ENCODE data around the gene ITGAX.

ITGAX gene

DNA sequence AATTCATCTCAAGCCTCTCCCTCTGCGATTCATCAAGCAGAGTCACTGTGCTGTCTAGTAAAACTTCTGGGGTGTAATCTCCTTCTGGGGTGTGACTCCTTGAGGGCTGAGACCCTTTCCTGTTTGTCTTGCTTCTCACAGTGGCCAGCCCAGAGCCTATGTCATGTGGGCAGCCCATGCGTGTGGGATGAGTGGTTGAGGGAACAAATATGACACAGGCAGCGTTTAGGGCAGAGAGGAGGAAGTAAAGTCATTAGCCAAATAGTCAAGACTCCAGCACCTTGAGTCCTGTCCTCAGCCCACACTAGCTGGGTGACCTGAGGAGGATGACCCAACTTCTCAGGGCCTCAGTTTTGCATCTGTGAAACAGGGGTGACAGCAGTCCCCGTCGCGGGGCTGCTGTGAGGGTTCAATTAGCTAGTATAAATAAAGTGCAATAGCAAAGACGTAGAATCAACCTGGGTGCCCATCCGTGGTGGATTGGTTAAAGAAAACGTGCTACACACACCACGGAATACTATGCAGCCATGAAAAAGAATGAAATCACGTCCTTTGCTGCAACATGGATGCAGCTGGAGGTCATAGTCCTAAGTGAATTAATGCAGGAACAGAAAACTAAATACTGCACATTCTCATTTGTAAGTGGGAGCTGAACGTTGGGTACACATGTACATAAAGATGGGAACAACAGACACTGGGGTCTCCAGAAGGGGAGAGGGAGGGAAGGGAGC is 4.5 kb upstream of the ITGAX start:
- no peak for DNase-seq

DNA sequence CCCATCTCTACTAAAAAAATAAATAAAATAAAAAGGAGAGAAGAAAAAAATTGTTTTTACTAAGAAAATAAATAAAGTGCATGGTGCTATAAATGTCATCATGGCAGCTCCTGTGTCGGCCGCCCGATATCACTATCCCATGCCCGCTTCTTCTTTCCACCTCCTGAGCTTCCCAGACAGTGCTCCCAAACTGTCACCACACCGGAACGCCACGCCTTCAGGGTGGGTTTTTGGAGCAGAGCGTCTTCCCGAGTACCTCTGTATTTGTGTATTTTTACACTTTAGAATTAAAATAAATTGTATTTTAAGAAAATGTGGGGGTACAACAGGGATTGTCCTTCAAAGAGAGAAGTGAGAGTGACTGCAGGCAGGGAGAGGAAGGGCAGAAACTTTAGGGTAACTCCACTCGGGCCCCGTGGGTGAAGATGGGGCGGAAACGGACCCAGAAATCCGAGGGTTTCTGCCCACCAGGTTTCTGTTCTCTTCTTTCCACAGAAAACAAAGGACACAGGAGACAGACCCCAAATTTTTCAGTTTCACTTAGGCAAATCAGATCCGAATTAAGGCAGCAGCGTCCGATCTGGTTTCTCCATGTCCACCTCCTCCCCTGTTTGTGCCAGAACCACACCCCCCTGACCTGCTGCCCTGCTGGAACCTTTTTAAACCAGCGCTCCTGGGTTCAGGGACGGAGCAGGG is 3.6 kb upstream of the ITGAX start:
- DNase-seq: no peak

DNA sequence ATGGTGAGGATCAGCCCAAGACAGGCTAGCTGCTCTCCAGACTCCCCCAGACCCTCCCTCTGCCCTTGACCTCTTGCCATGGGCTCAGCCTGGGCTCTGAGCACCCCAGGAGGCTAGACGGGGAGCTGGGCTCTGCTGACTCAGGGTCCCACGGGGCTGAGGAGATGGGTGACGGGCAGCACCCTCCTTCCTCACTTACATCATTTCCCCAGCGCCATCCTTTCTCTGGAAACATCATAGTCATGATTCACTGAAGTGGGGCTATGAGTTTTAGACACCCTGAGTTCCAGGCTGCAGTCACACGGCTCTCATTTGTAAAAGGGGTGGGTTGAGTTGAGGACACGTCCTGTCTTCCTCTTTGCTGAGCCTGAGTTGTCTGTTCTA is 3.0 kb upstream of the ITGAX start:
- DNase-seq: no peak

DNA sequence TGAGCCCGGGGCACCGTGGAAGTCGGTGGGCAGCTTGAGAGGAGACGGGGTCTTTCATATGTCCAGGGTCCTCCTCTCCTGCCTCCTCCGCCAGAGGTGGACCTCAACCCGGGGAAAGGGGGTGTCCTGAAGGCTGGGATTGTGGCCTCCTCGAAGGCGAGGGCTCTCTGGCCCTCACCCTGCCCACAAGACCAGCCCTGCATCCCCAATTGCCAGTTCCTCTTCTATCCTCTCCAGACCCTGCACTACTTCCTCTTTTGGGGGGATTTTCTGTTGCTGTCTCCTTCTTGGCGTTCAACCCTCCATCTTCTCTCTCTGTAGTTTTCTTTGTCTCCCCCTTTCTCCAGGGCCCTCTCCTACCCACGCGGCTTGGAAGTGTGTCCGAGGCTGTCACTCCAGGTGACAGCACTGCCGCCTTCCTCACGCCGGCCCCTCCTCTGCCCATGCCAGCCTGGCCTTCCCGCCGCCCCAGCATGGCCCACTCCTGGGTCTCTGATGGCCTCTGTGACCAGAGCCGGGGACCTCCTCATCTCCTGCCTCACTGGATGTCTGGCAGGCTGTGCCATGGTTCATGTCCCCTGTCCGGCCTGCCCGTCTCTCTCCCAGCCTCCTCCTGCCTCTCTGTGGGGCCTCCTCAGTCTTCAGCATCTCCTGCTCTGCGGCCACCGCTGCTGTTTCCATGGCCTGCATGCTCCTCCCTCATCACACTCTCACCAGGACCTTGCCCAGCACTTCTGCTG is 2.4 kb upstream of the ITGAX start:
- DNase-seq: no peak

DNA sequence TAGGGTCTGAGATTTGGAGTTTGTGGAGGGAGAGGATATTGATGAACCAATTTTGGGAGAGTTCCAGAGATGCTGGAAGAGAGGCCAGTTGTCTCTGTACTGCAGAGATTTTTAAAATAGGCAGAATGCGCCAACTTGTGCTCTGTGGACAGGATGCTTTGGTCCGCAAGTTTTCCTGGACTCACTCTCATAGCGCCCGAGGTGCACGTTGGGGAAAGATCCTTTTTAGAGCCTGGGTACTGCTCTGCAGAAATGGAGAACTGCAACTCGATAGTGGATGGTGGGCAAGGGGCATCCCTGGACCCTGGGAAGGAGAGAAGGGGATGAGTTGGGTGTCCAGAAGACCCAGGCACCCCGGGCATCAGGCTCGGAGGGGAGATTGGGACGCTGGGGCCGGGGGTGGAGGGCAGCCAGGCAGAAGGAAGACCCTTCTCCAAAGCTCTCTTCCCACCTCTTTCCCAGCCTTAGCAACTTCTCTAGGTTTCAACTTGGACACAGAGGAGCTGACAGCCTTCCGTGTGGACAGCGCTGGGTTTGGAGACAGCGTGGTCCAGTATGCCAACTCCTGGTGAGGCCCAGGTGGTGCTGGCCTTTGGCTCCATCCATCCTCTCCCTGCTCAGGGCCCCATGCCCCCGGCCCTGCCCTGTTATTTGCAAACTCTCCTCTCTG is 590 bp downstream of the ITGAX start:
- no peak for DNase-seq

DNA sequence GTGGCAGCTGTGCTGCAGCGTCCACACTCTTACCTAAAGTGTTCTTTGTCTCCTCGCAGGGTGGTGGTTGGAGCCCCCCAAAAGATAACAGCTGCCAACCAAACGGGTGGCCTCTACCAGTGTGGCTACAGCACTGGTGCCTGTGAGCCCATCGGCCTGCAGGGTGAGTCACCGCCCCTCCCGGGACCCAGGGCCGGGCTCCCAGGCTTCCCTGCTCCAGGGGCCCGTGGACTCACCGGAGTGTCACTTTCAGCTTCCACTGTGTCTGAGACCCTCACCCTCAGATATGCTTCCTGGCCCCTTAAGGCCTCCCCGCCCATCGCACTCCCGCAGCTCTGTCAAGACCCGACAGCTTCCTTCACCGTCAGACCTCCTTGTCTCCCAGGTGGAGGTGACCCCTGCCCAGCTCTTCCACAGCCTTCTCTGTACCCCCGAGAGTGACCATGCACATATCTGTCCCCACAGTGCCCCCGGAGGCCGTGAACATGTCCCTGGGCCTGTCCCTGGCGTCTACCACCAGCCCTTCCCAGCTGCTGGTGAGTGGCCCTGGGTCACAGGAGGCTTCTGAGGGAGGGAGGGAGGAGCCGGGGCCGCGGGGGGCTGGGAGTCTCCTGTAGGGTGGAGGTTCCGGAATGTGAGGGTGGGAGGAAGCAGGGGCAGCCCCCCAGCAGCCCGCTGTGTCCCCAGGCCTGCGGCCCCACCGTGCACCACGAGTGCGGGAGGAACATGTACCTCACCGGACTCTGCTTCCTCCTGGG is 1.8 kb downstream of the ITGAX start:
- no peak for DNase-seq

DNA sequence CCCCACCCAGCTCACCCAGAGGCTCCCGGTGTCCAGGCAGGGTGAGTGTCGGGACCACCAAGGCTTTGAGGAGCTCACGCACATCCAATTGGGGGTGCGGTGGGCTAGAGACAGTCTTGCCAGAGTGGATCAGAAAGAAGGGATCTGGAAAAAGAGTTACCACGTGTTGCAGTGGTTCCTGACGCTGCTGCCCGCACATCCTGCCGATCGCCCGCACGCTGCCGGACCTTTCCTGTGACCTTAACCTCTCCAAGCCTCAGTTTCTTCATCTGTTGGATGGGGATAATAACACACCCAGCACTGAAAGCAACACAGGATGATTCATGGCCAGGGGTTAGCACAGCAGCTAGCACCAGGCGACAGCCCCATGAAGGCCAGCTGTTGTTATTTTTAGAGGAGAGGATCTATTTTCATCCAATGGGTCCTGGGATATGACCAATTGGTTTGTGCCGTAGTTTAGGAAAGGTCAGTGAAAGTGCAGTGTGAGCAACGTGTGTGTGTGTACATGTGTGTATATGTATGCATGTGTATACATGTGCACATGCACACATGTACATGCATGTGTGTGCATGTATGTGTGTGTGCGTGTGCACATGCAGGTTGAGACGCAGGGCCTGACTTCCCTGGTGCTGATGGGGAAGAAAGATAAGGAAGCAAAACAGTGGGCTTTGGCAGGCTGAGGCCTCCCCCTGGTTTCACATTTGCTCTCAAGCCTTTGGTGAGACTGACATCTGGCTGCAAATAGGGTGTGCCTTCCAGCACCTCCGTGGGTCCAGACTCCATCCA is 2.5 kb downstream of the ITGAX start:
- DNase-seq: peak; percentile 15

DNA sequence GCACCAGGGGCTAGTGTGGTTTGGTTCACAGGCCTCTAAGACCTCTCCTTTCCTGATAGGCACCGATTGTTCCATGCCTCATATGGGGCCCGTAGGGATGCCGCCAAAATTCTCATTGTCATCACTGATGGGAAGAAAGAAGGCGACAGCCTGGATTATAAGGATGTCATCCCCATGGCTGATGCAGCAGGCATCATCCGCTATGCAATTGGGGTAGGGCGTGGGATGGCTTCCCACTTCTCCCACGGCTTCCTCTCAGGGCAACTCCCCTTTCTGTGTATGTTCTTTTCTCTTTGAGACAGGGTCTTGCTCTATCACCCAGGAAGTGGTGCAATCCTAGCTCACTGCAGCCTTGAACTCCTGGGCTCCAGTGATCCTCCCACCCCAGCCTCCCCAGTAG is 5.3 kb downstream of the ITGAX start:
- DNase-seq: no peak

DNA sequence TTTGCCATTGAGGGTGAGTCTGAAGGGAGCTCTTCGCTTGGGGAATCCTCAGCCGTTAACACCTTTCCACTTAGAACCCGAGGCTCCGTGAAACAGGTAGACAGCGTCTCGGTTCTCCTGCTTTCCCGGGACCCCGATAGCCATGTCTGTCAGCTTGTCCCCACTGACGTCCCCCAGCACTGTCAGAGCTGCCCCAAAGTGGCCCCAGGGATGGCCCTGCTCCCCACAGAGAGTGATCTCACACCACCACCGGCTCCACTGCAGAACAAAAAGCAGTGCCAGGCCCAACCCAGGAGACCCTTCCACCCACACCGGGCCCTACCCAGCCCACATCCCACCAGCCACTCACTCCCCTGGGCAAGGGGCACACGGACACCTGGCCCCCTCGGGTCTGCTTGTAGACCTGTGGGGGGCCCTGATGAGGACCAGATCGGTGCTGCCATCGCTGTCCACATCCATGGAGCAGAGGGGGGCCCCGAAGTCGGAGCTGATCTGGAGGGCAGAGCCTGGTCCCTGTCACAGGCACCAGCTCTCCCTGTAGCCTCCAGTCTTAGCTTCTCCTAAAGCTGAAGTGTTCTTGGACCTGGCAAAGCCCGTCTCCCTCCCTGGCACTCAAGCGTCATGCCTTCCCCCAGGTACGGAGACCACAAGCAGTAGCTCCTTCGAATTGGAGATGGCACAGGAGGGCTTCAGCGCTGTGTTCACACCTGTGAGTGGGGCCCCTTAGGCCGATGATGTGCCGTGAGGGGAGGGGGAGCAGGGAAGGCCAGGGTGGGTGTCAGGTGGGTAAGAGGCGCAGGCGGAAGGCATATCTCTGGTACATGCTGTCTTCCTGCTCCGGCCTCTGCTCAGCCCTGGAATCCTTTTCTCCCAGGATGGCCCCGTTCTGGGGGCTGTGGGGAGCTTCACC is 6.5 kb downstream of the ITGAX start:
- DNase-seq: no peak

DNA sequence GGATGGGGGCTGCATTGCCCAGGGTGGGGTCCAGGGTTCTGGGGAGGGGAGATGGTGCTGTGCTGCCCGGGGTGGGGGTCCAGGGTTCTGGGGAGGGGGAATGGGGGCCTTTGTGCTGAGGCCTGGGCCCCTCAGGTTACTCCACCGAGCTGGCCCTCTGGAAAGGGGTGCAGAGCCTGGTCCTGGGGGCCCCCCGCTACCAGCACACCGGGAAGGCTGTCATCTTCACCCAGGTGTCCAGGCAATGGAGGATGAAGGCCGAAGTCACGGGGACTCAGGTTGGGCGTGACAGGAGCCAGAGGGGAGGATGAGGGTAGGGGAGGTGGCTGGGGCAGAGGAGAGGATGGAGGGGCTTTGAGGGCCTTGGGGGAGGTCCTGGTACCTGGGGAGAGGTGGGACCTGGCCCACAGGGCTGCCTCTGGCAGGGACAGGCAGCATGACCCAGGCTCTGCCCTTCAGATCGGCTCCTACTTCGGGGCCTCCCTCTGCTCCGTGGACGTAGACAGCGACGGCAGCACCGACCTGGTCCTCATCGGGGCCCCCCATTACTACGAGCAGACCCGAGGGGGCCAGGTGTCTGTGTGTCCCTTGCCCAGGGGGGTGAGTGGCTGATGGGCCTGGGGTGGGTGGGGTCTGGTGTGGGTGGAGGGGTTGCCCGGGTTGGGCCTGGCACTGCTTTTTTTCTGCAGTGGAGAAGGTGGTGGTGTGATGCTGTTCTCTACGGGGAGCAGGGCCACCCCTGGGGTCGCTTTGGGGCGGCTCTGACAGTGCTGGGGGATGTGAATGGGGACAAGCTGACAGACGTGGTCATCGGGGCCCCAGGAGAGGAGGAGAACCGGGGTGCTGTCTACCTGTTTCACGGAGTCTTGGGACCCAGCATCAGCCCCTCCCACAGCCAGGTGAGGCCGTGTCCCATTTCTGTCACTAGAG is 7.8 kb downstream of the ITGAX start:
- no peak for DNase-seq

DNA sequence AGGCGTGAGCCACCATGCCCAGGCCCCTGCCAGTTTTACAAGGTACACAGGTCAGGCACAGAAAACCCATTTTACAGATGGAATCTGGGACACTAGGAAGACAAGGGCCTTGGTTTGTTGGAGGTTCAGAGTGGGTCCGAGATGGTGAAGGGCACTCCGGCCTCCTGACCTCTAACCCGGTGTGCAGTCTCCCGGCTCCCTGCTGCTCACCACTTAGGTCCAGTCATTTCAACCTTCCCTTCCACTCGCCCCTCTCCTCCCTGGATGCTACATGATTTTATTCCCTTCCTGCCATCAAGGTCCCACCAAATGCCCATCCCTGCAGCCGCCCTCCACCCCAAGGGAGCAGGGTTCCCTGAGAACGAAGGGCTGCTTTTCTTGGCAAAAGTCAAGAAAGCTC is 8.7 kb downstream of the ITGAX start:
- no peak for DNase-seq

DNA sequence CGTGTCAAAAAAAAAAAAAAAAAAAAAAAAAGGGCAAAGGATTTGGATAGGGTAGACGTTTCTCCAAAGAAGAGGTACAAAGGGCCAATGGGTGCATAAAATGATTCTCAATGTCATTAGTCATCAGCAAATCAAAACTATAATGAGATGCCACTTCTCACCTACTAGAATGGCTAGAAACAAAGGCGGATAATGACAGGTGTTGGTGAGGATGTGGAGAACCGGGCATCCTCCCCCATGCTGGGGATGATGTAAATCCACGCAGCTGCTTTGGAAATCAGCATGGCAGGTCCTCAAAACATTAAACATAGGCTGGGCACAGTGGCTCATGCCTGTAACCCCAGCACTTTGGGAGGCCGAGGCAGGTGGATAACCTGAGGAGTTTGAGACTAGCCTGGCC is 9.4 kb downstream of the ITGAX start:
- no peak for DNase-seq

DNA sequence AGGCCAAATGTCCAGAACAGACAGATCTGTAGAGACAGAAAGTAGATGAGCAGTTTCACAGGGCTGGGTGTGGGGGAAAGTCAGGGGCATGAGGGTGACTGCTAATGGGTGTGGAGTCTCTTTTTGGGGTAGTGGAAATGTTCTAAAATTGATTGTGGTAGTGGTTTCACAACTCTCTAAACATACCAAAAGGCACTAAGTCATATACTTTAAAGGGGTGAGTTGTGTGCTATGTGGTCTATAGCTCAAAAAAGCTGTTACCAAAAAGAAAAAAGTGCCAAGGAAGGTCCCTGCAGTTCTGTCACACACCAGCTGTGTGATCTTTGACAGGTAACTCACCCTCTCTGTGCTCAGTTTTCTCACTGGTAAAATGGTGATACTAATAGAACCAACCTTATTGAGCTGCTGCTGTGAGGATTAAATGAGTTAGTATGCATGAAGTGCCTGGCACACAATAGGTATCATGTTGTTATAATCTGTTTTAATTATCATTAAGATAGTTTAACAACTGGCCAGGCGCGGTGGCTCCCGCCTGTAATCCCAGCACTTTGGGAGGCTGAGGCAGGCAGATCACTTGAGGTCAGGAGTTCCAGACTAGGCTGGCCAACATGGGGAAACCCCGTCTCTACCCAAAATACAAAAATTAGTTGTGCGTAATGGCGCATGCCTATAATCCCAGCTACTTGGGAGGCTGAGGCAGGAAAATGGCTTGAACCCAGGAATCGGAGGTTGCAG is 10.3 kb downstream of the ITGAX start:
- no peak for DNase-seq

DNA sequence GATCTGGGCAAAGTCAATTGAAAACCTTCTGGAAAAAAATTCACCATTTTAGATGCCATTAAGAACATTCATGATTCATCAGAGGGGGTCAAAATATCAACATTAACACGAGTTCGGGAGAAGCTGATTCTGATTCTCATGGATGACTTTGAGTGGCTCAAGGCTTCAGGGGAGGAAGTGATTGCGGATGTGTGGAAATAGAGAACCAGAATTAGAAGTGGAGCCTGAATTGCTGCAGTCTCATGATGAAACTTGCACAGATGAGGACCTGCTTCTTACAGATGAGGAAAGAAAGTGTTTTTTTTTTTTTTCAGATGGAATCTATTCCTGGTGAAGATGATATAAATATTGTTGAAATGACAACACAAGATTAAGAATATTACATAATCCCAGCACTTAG is 12.9 kb downstream of the ITGAX start:
- DNase-seq: no peak

DNA sequence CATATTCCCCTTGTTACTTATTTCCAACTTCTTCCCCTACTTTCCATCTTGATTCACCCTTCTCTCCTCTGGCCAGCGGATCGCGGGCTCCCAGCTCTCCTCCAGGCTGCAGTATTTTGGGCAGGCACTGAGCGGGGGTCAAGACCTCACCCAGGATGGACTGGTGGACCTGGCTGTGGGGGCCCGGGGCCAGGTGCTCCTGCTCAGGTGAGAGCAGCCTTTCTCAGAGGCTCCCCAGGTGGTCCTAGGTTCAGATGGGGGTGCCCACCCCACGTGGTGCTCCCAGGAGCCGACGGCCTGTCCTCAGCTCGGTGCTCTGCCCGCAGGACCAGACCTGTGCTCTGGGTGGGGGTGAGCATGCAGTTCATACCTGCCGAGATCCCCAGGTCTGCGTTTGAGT is 16.0 kb downstream of the ITGAX start:
- no peak for DNase-seq

DNA sequence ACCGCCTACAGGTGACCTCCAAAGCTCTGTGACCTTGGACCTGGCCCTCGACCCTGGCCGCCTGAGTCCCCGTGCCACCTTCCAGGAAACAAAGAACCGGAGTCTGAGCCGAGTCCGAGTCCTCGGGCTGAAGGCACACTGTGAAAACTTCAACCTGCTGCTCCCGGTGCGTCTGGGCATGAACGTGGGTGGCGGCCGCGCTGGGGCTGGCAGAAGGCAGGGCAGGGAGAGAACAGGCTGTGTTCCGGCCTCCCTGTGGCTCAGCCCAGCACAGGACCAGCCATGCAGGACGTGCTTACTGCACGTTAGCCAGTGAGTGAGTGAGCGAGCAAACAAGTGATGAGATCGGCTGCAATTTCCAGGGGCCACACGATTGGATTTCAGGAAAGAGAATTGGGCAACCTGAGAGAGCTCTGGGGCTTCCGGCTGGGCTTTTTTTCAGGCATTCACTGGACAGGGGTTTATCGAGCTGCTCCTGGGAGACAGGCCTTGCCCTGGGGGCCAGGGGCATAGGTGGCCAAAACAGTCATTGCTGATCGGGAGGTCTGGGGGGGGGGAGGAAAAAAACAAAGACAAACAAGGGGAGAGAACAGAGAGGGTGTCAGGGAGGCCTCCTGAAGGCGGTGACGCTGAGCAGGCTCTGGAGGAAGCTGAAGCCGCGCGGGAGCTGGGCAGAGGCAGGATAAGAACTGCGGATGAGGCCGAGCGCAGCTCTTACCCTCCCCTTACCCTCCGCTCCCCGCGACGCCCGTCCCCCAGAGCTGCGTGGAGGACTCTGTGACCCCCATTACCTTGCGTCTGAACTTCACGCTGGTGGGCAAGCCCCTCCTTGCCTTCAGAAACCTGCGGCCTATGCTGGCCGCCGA is 16.9 kb downstream of the ITGAX start:
- DNase-seq: no peak

DNA sequence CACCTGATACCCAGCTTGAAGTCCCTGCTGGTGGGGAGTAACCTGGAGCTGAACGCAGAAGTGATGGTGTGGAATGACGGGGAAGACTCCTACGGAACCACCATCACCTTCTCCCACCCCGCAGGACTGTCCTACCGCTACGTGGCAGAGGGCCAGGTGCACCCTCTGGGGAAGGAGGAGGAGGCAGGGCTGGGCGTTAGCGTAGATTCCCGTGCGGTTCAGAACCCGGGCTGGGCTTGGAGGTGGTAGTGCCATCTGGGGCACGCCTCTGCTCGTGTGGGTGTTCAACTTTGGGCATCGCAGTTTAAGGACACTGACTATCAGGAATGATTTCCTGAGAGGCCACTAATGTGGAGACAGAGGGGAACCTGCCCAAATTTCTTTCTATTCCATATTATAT is 18.3 kb downstream of the ITGAX start:
- no peak for DNase-seq

DNA sequence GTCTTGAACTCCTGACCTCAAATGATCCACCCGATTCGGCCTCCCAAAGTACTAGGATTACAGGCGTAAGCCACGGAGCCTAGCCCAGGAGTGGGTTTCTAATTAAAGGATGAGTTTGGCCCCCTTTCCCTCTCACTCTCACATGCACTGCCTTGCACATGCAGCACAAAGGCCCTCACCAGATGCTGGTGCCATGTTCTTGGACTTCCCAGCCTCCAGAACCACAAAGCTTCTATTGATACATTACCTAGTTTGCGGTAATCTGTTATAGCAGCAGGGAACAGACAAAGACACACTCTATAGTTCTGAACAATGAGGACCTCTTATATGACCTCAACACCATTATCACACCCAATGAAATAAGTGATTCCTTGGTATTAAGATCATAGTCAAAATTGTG is 20.3 kb downstream of the ITGAX start:
- DNase-seq: no peak

Measured in HCEC 1CT (cell line).